Measurements from ENCODE around the gene BCKDHB.
A peak's percentile ranks its signal among the peaks of the same experiment; 100 is the strongest.

The BCKDHB gene

DNA sequence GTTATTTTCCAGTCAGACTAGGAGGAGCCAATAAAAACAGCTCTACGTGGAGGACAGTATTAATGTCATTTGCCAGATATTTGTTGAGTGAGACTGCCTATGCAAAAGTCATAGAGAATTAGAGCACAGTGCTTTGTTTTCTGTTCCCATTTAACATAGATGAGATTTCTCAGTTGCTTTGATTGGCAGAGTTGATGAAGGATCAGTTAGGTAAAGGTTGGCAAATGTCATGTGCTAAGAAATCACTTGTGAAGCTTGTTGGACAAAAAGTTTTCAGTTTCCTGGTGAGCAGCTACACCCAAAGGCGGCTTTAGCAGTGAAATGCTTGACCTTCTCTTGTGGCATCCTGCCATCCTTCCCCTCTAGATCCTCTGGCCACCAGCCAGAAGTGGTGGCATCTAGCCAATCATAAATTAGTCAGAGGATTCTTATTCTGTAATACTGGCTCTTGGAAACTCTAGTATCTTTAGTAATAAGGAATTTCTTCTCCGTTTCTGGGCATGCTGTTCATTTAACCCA lies 37.0 kb downstream of the BCKDHB start:
- Histone ChIP-seq H3K27me3 (no peaks in the 10 kb centered on the region), H3K36me3 (peaks cover 0 to under 1% (median 0%) of the 10 kb centered on the region in 3 donors), H3K9me3 (no peaks in the 10 kb centered on the region), H3K4me3 (no peak overlapping the region), H3K27ac (peak overlapping the region; percentile 52 to 62), H3K4me1 (peaks cover 0 to 40% (median 25%) of the 10 kb centered on the region in 4 donors)
- peak; percentile 84 to 85 for DNase-seq
- intact Hi-C loops (cut with DNase I; ENCODE audit: low total_unique reads) = no loop called here
- TF ChIP-seq, protein P1, sequence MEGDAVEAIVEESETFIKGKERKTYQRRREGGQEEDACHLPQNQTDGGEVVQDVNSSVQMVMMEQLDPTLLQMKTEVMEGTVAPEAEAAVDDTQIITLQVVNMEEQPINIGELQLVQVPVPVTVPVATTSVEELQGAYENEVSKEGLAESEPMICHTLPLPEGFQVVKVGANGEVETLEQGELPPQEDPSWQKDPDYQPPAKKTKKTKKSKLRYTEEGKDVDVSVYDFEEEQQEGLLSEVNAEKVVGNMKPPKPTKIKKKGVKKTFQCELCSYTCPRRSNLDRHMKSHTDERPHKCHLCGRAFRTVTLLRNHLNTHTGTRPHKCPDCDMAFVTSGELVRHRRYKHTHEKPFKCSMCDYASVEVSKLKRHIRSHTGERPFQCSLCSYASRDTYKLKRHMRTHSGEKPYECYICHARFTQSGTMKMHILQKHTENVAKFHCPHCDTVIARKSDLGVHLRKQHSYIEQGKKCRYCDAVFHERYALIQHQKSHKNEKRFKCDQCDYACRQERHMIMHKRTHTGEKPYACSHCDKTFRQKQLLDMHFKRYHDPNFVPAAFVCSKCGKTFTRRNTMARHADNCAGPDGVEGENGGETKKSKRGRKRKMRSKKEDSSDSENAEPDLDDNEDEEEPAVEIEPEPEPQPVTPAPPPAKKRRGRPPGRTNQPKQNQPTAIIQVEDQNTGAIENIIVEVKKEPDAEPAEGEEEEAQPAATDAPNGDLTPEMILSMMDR (IDR thresholded peaks at IDR 0.05) = no peak

DNA sequence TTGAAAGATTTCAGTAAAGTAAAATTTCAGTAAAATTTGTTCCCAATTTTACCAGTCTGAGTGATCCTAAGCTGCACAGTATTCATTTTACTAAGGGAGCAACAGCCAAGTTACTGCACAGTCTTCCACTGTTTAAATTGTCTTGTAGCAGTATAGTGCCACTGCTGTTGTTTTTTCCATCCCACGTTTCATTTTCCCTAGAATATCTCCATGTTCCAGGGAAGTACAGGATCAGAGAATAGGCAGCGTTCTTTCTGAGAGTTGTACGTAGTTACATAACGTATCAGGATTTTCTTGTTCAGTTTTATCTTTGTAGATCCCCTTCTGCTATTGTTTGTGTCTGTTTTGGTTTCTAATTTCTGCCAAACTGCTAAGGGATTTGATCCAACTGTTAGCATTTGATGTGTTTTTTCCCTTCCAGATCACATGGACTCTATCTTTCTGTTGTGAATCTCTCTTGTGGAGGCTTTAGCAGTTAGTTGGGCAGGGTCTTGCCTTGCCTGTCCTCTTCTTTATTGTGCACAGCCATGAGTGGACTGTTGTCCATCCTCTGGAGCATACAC lies 38.4 kb downstream of the BCKDHB start:
- DNase-seq = no peak
- peak overlapping the region; percentile 9 to 22 for H3K27ac ChIP-seq
- H3K36me3 ChIP-seq = no peaks in the 10 kb centered on the region
- no peaks in the 10 kb centered on the region for H3K27me3 ChIP-seq
- no peaks in the 10 kb centered on the region for H3K9me3 ChIP-seq
- intact Hi-C loops (cut with DNase I; ENCODE audit: low total_unique reads) = no loop called here
- no peak overlapping the region for H3K4me3 ChIP-seq
- H3K4me1 ChIP-seq = peaks cover 0 to 40% (median 25%) of the 10 kb centered on the region in 4 donors
- TF ChIP-seq, protein P1 (IDR thresholded peaks at IDR 0.05) = no peak

DNA sequence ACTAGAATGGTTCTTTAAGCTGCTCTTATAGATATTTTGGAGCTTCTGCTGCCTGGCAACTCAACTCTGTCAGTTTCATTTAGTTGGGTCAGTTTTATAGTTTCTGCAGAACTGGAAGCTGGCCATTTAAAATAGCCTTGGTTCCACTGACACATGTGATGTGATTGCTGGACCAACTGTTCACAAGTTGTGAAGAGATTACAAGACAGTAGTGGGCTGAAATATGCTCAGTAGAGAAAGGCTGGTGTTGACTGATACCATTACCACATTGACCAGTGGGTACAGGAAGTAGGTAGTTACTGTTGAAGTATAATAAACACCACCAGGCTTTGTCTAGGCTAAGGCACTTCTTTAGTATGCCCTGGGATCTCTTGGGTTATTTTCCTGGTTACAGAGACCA lies 39.0 kb downstream of the BCKDHB start:
- H3K27ac ChIP-seq = peak overlapping the region in 1 of 2 donors; percentile 22
- no peak for DNase-seq
- H3K27me3 ChIP-seq = no peaks in the 10 kb centered on the region
- no peaks in the 10 kb centered on the region for H3K9me3 ChIP-seq
- H3K4me3 ChIP-seq = no peak overlapping the region
- intact Hi-C loops (cut with DNase I; ENCODE audit: low total_unique reads) = no loop called here
- peaks cover 0 to 40% (median 25%) of the 10 kb centered on the region in 4 donors for H3K4me1 ChIP-seq
- TF ChIP-seq, protein P1 (IDR thresholded peaks at IDR 0.05) = no peak
- no peaks in the 10 kb centered on the region for H3K36me3 ChIP-seq

DNA sequence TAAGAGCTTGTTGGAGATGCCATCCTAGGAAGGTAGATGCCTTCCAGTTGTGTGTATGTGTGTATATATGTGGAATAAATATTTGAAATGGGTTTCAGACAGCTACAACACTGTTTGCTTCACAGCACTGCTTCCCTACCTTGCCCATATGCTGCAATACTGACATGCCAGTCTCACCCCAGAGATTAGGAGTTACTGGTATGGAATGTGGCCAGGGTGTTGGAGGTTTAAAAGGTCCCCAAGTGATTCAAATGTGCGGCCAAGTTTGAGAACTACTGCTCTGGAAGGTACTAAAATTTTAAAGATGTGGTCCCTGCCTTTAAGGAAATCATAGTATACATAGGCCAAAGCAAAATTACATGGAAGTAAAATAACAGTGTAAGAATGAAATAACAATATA lies 39.5 kb downstream of the BCKDHB start:
- TF ChIP-seq, protein P1 (IDR thresholded peaks at IDR 0.05) = no peak
- H3K36me3 ChIP-seq = no peaks in the 10 kb centered on the region
- intact Hi-C loops (cut with DNase I; ENCODE audit: low total_unique reads) = no loop called here
- H3K9me3 ChIP-seq = no peaks in the 10 kb centered on the region
- no peak overlapping the region for H3K27ac ChIP-seq
- H3K4me1 ChIP-seq = peaks cover 0 to 40% (median 25%) of the 10 kb centered on the region in 4 donors
- no peaks in the 10 kb centered on the region for H3K27me3 ChIP-seq
- no peak overlapping the region for H3K4me3 ChIP-seq
- DNase-seq = no peak

DNA sequence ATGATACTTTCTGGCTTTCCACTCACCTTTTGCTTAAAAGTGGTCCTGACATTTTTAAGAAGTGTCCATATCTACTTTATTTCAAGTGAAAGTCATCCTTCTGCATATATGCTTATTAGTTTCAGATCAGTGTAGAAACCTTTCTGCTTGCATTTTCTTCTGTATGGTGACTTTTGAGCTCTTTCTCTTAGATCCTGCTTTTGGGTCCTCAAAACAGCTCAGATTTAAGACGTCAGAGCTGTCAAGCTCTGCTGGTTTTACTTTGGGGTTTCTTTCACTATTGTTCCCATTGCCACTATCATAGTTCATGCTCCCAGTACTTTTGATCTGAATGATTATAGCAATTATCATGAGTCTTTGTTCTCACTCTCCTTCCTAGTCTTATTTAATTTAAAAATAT lies 41.7 kb downstream of the BCKDHB start:
- H3K27me3 ChIP-seq = no peaks in the 10 kb centered on the region
- no peak overlapping the region for H3K4me3 ChIP-seq
- intact Hi-C loops (cut with DNase I; ENCODE audit: low total_unique reads) = no loop called here
- DNase-seq = no peak
- TF ChIP-seq, protein P1 (IDR thresholded peaks at IDR 0.05) = no peak
- H3K27ac ChIP-seq = no peak overlapping the region
- H3K9me3 ChIP-seq = no peaks in the 10 kb centered on the region
- peaks cover 0 to 29% (median 22%) of the 10 kb centered on the region in 4 donors for H3K4me1 ChIP-seq
- H3K36me3 ChIP-seq = no peaks in the 10 kb centered on the region

Measured in tibial artery (tissue), 4 donors.